Kidney epithelial cell (primary cell): ENCODE results near the gene CHST12. TPM values are rescaled to one million over a fixed set of nuclear protein-coding genes. Genes with fewer than 3 reads are reported as not detected.

Experiments
- DNase-seq: peaks from one replicate; pipeline ENCODE4 v3.0.0-alpha.2; 2010; ENCODE audit warnings: low read depth
- H3K27me3 ChIP-seq: 2 replicates; pipeline ENCODE4 v1.6.0; 2011; ENCODE audit warnings: low read length; ENCODE audit not compliant: control insufficient read depth, insufficient read depth
- H3K36me3 ChIP-seq: 2 replicates; pipeline ENCODE4 v1.5.1; 2011; ENCODE audit warnings: low read length; ENCODE audit not compliant: control insufficient read depth, insufficient read depth
- H3K4me3 ChIP-seq: 2 replicates; pipeline ENCODE4 v1.5.1; 2011; ENCODE audit warnings: low read depth, mild to moderate bottlenecking, control low read depth, low read length
- CTCF ChIP-seq: IDR thresholded peaks from 2 replicates; pipeline ENCODE4 v1.5.1; 2011; ENCODE audit warnings: mild to moderate bottlenecking, moderate library complexity, low read length, control low read depth, inconsistent platforms; ENCODE audit not compliant: insufficient read depth, poor library complexity, severe bottlenecking
- total RNA-seq: library from RNA; depleted of rRNA; stranded (reverse); fragments of >200 nt; gene quantifications from 2 replicates; pipeline ENCODE4 v1.2.3, GENCODE V29; 2015

Gene CHST12
- total RNA-seq, 1 donor from 2014 or later: 11.6 TPM

- H3K36me3 ChIP-seq: no peaks in the 10 kb centered on the region
- H3K4me3 ChIP-seq: no peak overlapping the region
- TF ChIP-seq CTCF: no peak
- no peak for DNase-seq
- H3K27me3 ChIP-seq: no peaks in the 10 kb centered on the region
Measured at GRCh38 chr7:2460188-2460587, 56.8 kb downstream of the CHST12 start.

- Histone ChIP-seq H3K36me3 (no peaks in the 10 kb centered on the region), H3K27me3 (no peaks in the 10 kb centered on the region), H3K4me3 (no peak overlapping the region)
- no peak for TF ChIP-seq CTCF
- DNase-seq: no peak
Measured at GRCh38 chr7:2460641-2461040, 57.2 kb downstream of the CHST12 start.

- TF ChIP-seq CTCF: no peak
Measured at GRCh38 chr7:2461268-2462026, 58.0 kb downstream of the CHST12 start.

GRCh38 chr7:2462731-2463130 is 59.3 kb downstream of the CHST12 start:
- Histone ChIP-seq H3K4me3 (no peak overlapping the region), H3K27me3 (no peaks in the 10 kb centered on the region), H3K36me3 (no peaks in the 10 kb centered on the region)
- TF ChIP-seq CTCF: no peak
- no peak for DNase-seq

More at GRCh38 chr7:2461268-2462026, 58.0 kb downstream of the CHST12 start:
- Histone ChIP-seq H3K4me3 (no peak overlapping the region), H3K27me3 (no peaks in the 10 kb centered on the region), H3K36me3 (no peaks in the 10 kb centered on the region)
- no peak for DNase-seq

- H3K4me3 ChIP-seq: no peak overlapping the region
- no peak for TF ChIP-seq CTCF
- peaks cover 11% of the 10 kb centered on the region for H3K27me3 ChIP-seq
- H3K36me3 ChIP-seq: no peaks in the 10 kb centered on the region
- DNase-seq: no peak
Measured at GRCh38 chr7:2465928-2466327, 62.5 kb downstream of the CHST12 start.

- Histone ChIP-seq H3K4me3 (no peak overlapping the region), H3K36me3 (no peaks in the 10 kb centered on the region), H3K27me3 (peaks cover 11% of the 10 kb centered on the region)
- no peak for DNase-seq
- TF ChIP-seq CTCF: no peak
Measured at GRCh38 chr7:2466675-2467074, 63.3 kb downstream of the CHST12 start.
